A673 (cell line): Measurements from ENCODE around the gene AGAP1. TPM values are rescaled to one million over a fixed set of nuclear protein-coding genes. Genes with fewer than 3 reads are reported as not detected.

Experiments used
- BruUV-seq: library from RNA; stranded (reverse); fragments of 400-500 nt; replicated peaks from 2 replicates; lab custom pipeline; 2021; lab: Mats Ljungman, UMichigan
- CTCF ChIA-PET: fragments of 300-600 bp; sonication (Branson Sonifier 250); formaldehyde crosslinking; loops from one replicate; lab custom pipeline; 2022; ENCODE audit warnings: antibody characterized with exemption; lab: Charles Lee
- POLR2A ChIA-PET: fragments of 300-600 bp; sonication (Branson Sonifier 250); formaldehyde crosslinking; loops from one replicate; lab custom pipeline; 2022; ENCODE audit warnings: antibody characterized with exemption; ENCODE audit not compliant: low non-redundant PET; lab: Charles Lee
- DNase-seq: peaks from one replicate; pipeline ENCODE4 v3.0.0-alpha.2; 2015; ENCODE audit warnings: low spot score
- H3K27ac ChIP-seq: fragments of 200-600 bp; sonication (generic); 2 replicates; pipeline ENCODE4 v1.5.1; 2016; ENCODE audit warnings: mixed run types, low read depth, mild to moderate bottlenecking, mixed read lengths, antibody characterized with exemption, low read length; ENCODE audit not compliant: poor library complexity, severe bottlenecking
- H3K27me3 ChIP-seq: fragments of 200-600 bp; sonication (generic); replicated peaks from 2 replicates; pipeline ENCODE4 v1.6.1; 2017; ENCODE audit warnings: mixed run types, low read depth, mild to moderate bottlenecking, mixed read lengths, antibody characterized with exemption, low read length; ENCODE audit not compliant: insufficient read depth, poor library complexity
- H3K36me3 ChIP-seq: fragments of 200-600 bp; sonication (generic); 2 replicates; pipeline ENCODE4 v1.6.1; 2016; ENCODE audit warnings: mixed run types, mild to moderate bottlenecking, mixed read lengths, antibody characterized with exemption, low read length; ENCODE audit not compliant: insufficient read depth, poor library complexity, severe bottlenecking
- H3K4me1 ChIP-seq: fragments of 200-600 bp; sonication (generic); 2 replicates; pipeline ENCODE4 v1.6.1; 2017; ENCODE audit warnings: mixed run types, mild to moderate bottlenecking, mixed read lengths, antibody characterized with exemption, low read length; ENCODE audit not compliant: insufficient read depth, poor library complexity, severe bottlenecking
- H3K4me3 ChIP-seq: fragments of 200-600 bp; sonication (generic); 2 replicates; pipeline ENCODE4 v1.5.1; 2016; ENCODE audit warnings: low read depth, mixed run types, mild to moderate bottlenecking, mixed read lengths, low read length; ENCODE audit not compliant: poor library complexity, severe bottlenecking
- H3K9me3 ChIP-seq: fragments of 200-600 bp; sonication (generic); 2 replicates; pipeline ENCODE4 v1.6.1; 2016; ENCODE audit warnings: mixed run types, low read depth, mild to moderate bottlenecking, mixed read lengths, antibody characterized with exemption, low read length; ENCODE audit not compliant: poor library complexity, severe bottlenecking
- CTCF ChIP-seq: fragments of 300-800, 200-600 bp; sonication (generic); conservative IDR thresholded peaks from 2 replicates; pipeline ENCODE4 v1.5.1; 2017; ENCODE audit warnings: low read depth, mild to moderate bottlenecking, antibody characterized with exemption, low read length, moderate library complexity, mixed read lengths
- EZH2 ChIP-seq: fragments of 200-600 bp; sonication (generic); IDR thresholded peaks from 2 replicates; pipeline ENCODE4 v1.6.1; 2017; ENCODE audit warnings: borderline replicate concordance, low read depth, mild to moderate bottlenecking, mixed read lengths, antibody characterized with exemption, low read length; ENCODE audit not compliant: poor library complexity, severe bottlenecking
- intact Hi-C: fragments of 100-400 bp; cut with micrococcal nuclease; formaldehyde crosslinking; loops from one replicate; pipeline ENCODE4 v1.10.0; 2022; ENCODE audit not compliant: unreplicated experiment
- total RNA-seq: library from RNA; stranded (reverse); gene quantifications from 2 replicates; pipeline ENCODE4 v1.2.3, GENCODE V29; 2021

The AGAP1 gene
- total RNA-seq, 1 experiment from 2014 or later: 25.3 TPM

GRCh38 chr2:235989591-235989990 is 495.7 kb downstream of the AGAP1 start:
- intact Hi-C loops: no loop called here
- H3K9me3 ChIP-seq: no peaks in the 10 kb centered on the region
- DNase-seq: no peak
- no peak overlapping the region for H3K4me3 ChIP-seq
- TF ChIP-seq CTCF (no peak), EZH2 (no peak)
- H3K27me3 ChIP-seq: no peaks in the 10 kb centered on the region
- BruUV-seq: no TSS peak
- no peaks in the 10 kb centered on the region for H3K4me1 ChIP-seq
- H3K27ac ChIP-seq: no peak overlapping the region
- CTCF ChIA-PET: no interaction called here
- POLR2A ChIA-PET: no interaction called here
- no peaks in the 10 kb centered on the region for H3K36me3 ChIP-seq

DNA sequence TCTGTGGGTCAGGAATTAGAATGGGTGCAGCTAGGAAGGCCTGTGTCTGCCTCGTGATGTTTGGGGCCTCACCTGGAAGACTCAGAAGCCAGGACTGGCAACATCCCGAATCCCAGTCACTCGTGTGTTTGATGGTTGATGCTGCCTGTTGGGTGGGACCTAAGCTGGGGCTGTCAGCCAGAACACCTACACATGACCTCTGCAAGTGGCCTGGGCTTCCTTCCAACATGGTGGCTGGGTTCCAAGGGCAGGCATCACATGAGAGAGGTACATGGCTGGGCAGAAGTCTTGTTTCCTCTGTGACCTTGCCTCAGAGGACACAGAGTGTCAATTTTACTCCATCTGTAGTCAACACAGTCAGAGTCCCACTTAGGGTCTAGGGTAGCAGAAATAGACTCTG is 496.5 kb downstream of the AGAP1 start:
- TF ChIP-seq EZH2 (no peak), CTCF (no peak)
- intact Hi-C loops: no loop called here
- Histone ChIP-seq H3K27me3 (no peaks in the 10 kb centered on the region), H3K27ac (no peak overlapping the region), H3K36me3 (no peaks in the 10 kb centered on the region), H3K4me3 (no peak overlapping the region), H3K4me1 (no peaks in the 10 kb centered on the region), H3K9me3 (no peaks in the 10 kb centered on the region)
- BruUV-seq: no TSS peak
- POLR2A ChIA-PET: no interaction called here
- CTCF ChIA-PET: no interaction called here
- no peak for DNase-seq

GRCh38 chr2:235992024-235992423 is 498.2 kb downstream of the AGAP1 start:
- no peaks in the 10 kb centered on the region for H3K9me3 ChIP-seq
- DNase-seq: no peak
- H3K27ac ChIP-seq: no peak overlapping the region
- no peaks in the 10 kb centered on the region for H3K27me3 ChIP-seq
- H3K4me1 ChIP-seq: no peaks in the 10 kb centered on the region
- H3K4me3 ChIP-seq: no peak overlapping the region
- no peaks in the 10 kb centered on the region for H3K36me3 ChIP-seq
- POLR2A ChIA-PET: no interaction called here
- CTCF ChIA-PET: no interaction called here
- no peak for TF ChIP-seq EZH2
- no peak for TF ChIP-seq CTCF
- BruUV-seq: no TSS peak
- intact Hi-C loops: no loop called here
